SK-MEL-5 (cell line): ENCODE measurements around the gene PODXL2. TPM values are rescaled to one million over a fixed set of nuclear protein-coding genes. Genes with fewer than 3 reads are reported as not detected.

ENCODE experiments used
- DNase-seq: peaks from one replicate; pipeline ENCODE4 v3.0.0-alpha.2; 2016; ENCODE audit warnings: low read depth, low spot score
- in situ Hi-C: cut with HindIII; loops from 2 replicates; pipeline ENCODE4 v1.10.0; 2016; ENCODE audit warnings: low sequenced_read_pairs, high pct_unique_total_duplicates, low pct_unique_long_range_greater_than_20kb
- polyA plus RNA-seq, 2 experiments: library from polyadenylated mRNA; depleted of rRNA; stranded (reverse); fragments of >200 nt; gene quantifications; 2 replicates each; pipeline ENCODE4 v1.2.3, GENCODE V29; 2015
- total RNA-seq: library from RNA; depleted of rRNA; stranded (reverse); fragments of >200 nt; shearing (Covaris generic); gene quantifications from 2 replicates; pipeline ENCODE4 v1.2.3, GENCODE V29; 2014; rRNA removed

PODXL2 gene
- 182 and 199 TPM in 2 replicates for total RNA-seq
- 349 and 400 TPM in 2 replicates for polyA plus RNA-seq (2015; cell fraction: cytosol; rRNA removed)
- polyA plus RNA-seq (2015; cell fraction: nucleus; rRNA removed) = 125 and 140 TPM in 2 replicates

- in situ Hi-C loops = no loop called here
- peak; percentile 72 for DNase-seq
Measured at GRCh38 chr3:127628788-127629466, at the start of gene PODXL2. Gene PODXL2, plus strand, starts transcription at chr3:127629185. Its CDS starts 35 bp downstream, at chr3:127629220.

GRCh38 chr3:127580327-127581060 lies 48.5 kb upstream of the PODXL2 start:
- in situ Hi-C loops = no loop called here
- DNase-seq = no peak

- in situ Hi-C loops = no loop called here
- DNase-seq = no peak
Measured at GRCh38 chr3:127584734-127585133, 44.3 kb upstream of the PODXL2 start.

GRCh38 chr3:127585163-127585812 lies 43.7 kb upstream of the PODXL2 start:
- DNase-seq = no peak
- in situ Hi-C loops = no loop called here

GRCh38 chr3:127585813-127586413 lies 43.1 kb upstream of the PODXL2 start:
- in situ Hi-C loops = no loop called here

GRCh38 chr3:127587876-127588275 lies 41.1 kb upstream of the PODXL2 start:
- DNase-seq = no peak
- in situ Hi-C loops = no loop called here

More at GRCh38 chr3:127585813-127586413, 43.1 kb upstream of the PODXL2 start:
- DNase-seq = no peak

GRCh38 chr3:127588806-127589577 lies 40.0 kb upstream of the PODXL2 start:
- in situ Hi-C loops = no loop called here
- no peak for DNase-seq

- in situ Hi-C loops = no loop called here
- DNase-seq = no peak
Measured at GRCh38 chr3:127589600-127590281, 39.2 kb upstream of the PODXL2 start.

GRCh38 chr3:127590282-127590592 lies 38.7 kb upstream of the PODXL2 start:
- no peak for DNase-seq
- in situ Hi-C loops = no loop called here

GRCh38 chr3:127590593-127591465 lies 38.2 kb upstream of the PODXL2 start, which contains the start of gene TPRA1:
Gene TPRA1, minus strand, starts transcription at chr3:127590733. Its CDS starts 10,587 bp downstream, at chr3:127580146.
- in situ Hi-C loops = no loop called here
- DNase-seq = peak; percentile 99

- no peak for DNase-seq
- in situ Hi-C loops = no loop called here
Measured at GRCh38 chr3:127593178-127593577, 35.8 kb upstream of the PODXL2 start.

GRCh38 chr3:127595303-127595702 lies 33.7 kb upstream of the PODXL2 start:
- in situ Hi-C loops = no loop called here

GRCh38 chr3:127597020-127597771 lies 31.8 kb upstream of the PODXL2 start:
- in situ Hi-C loops = no loop called here
- DNase-seq = no peak

More at GRCh38 chr3:127595303-127595702, 33.7 kb upstream of the PODXL2 start:
- DNase-seq = no peak

- in situ Hi-C loops = no loop called here
- DNase-seq = no peak
Measured at GRCh38 chr3:127598841-127599570, 30.0 kb upstream of the PODXL2 start.
